HG03175 (cell line): ENCODE measurements around the gene TTC27.
"Not testable (repeated sequence)": the region's sequence is repeated elsewhere in the genome, so short reads cannot be mapped to it uniquely, and the experiment has no call there.

ENCODE experiments used
- ATAC-seq: cut with Tn5 transposase; IDR thresholded peaks from one replicate; pipeline ENCODE4 v1.9.1; 2021; ENCODE audit warnings: mild to moderate bottlenecking, moderate library complexity; ENCODE audit not compliant: unreplicated experiment

The TTC27 gene

DNA sequence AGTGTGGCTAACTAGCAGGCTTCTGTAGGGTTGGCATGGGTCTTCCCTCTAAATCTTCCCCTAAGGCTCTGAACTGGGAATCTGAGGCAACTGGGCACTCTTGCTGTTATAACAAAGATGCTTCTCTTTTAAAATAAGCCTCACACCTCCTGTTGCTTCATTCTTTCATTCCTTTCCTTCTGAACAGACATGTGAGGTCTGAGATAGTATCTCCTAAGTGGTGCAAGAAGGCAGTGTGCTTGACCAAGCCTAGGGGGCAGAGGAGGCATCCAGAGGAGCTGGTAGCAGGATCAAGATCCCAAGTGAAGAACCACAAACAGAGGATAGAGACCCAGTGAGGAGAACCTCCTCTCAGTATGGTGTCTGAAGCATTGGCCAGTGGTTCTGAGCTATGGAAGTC is 90.9 kb downstream of the TTC27 start:
- no peak for ATAC-seq

DNA sequence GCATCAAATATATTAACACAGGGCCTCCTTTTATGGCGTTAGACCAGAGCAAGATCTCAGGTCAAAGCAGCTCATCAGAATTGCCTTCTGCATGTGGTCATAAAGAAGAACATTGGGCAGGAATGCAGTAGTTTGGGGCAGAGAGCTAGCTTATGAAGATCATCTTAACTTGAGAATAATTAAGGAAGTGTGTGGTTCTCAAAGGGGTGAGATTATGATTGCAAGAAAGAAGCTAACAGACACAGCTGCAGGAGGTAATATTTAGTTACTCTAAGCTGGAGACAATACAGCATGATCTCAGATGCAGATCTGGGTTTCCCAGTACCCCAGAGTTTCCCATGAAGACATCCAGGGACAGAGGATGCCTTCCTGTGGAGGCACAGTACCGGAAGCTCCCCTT is 91.6 kb downstream of the TTC27 start:
- no peak for ATAC-seq

DNA sequence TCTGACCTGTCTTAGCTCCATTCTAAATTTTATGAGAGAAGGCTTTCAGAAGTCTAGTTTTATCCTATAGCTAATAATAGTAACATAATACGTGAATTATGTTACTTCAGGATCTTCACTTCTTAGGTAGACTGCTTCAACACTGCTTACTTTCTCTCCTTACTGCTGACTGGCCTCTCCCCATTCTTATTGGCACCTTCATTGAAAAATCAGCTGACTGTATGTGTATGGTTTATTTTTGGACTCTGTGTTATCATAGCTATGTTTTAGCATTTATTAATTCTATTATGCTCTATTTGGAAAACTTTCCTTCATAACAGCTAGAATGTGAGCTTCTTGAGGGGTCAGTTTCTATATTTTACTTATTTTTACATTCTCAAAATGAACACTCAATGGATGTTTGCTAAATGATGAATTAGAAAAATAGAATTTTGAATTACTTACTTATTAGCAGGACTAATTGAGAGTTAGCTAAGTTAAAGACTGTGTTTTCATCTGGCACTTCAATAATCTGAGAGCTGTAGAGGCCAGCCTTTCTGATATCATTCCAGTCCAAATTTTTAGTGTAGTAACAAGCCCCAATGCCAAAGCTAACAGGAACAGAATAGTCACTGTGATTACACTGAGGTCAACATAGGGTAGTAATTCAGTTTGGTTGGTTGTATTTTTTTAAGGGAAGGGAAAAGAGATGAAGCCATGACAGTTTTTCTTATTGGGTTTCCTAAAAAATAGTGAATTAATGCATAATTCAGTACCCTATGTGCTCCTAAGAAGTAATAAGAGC is 92.3 kb downstream of the TTC27 start:
- no peak for ATAC-seq

DNA sequence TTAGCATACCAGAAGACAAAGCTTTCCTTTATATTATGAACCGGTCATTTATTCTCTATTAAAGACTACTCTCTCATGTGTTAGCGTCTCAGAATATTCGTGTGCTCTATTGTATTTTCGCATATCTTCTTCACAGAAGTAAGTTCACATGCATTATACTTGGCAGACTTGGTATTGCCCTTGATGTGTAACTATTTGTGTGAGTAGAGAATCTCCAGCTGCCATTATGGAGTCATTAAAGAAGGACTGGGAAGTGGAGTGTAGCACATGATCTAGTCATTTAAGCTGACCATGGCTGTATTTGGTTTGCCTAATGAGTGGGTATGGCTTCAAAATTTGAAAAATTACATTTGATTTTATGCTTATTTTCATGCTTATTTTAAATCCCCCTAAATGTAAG is 92.9 kb downstream of the TTC27 start:
- no peak for ATAC-seq

DNA sequence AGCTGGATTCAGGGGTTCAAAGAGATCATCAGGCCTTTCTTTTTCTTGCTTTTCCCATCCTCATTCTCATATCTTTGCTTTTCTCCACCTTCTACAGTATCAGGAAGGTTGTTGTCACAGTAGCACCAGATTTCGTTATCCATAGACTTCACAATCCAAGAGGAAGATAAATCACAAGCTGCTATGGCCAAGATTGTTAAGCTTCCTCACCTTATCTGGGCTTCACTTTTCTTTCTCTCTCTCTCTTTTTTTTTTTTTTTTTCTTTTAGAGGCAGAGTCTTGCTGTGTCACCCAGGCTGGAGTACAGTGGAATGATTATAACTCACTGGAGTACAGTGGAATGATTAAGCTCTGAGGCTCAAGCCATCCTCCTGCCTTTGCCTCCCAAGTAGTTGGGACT is 93.5 kb downstream of the TTC27 start:
- ATAC-seq: no peak

DNA sequence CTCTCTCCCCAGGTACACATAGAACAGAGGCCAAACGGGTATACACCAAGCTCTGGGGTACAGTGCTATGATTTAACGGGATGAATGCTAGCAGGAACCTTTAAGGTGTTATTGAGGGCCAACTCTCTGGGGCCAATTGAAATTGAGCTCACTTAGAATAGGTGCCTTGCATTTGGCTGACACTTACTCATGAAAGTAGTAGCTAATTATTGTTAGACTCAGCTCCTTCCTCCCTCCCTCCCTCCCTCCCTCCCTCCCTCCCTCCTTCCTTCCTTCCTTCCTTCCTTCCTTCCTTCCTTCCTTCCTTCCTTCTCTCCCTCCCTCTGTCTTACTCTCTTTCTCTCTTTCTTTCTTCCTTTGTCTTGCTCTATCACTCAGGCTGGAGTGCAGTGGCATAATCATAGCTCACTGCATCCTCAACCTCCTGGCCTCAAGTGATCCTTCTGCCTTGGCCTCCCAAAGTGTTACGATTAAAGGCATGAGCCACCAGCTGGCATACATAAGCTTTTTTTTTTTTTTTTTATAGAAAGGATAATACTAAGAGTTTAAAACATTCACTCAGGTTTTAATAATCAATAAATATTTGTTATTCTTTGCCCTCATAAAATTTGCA is 95.7 kb downstream of the TTC27 start:
- no peak for ATAC-seq

GRCh38 chr2:32726678-32727077 is 98.8 kb downstream of the TTC27 start:
- not testable (repeated sequence) for ATAC-seq

GRCh38 chr2:32727157-32727556 is 99.3 kb downstream of the TTC27 start:
- no peak for ATAC-seq

GRCh38 chr2:32730958-32731357 is 103.1 kb downstream of the TTC27 start:
- ATAC-seq: not testable (repeated sequence)

GRCh38 chr2:32732120-32732519 is 104.3 kb downstream of the TTC27 start:
- no peak for ATAC-seq

- ATAC-seq: no peak
Observed at GRCh38 chr2:32732912-32733472, 105.1 kb downstream of the TTC27 start.

DNA sequence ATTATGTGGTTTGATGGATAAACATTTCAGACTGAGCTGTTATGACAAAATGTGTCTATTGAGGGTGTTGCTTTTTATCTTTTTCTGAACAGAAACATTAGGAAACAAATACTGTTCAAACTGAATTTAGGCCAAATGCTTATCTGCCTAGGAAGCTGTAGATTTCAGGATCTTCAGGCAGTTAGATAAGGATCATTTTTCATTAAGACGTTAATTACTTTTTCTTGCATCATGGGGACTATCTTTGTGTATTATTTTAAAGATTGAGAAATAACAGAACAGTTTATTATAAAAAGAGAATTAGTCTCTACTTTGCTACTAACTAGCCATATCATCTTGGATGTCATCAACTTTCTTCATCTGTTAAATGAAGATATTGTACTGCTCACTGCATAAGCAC is 107.5 kb downstream of the TTC27 start:
- no peak for ATAC-seq

GRCh38 chr2:32738939-32739338 is 111.1 kb downstream of the TTC27 start:
- no peak for ATAC-seq

DNA sequence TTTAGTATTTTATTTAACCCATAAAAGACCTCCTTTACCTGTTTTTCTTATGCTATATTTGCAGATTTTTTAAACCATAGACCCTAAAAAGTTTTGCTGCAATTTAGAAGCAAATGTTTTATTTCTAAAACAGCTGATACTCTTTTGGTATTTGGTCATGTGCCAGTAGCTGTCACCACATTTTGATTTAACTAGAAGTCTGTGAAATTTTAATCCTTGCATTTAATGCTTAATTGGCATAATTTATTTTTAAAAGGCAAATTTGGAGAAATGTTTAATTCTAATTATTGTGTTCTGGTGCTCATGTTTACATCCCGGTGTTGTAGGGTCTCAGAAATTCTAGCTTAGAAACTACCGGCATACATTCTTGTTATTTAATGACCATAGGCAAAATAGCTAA is 111.8 kb downstream of the TTC27 start:
- ATAC-seq: no peak

- ATAC-seq: no peak
Observed at GRCh38 chr2:32741575-32741974, 113.7 kb downstream of the TTC27 start.

- ATAC-seq: no peak
Observed at GRCh38 chr2:32742376-32742775, 114.5 kb downstream of the TTC27 start.

DNA sequence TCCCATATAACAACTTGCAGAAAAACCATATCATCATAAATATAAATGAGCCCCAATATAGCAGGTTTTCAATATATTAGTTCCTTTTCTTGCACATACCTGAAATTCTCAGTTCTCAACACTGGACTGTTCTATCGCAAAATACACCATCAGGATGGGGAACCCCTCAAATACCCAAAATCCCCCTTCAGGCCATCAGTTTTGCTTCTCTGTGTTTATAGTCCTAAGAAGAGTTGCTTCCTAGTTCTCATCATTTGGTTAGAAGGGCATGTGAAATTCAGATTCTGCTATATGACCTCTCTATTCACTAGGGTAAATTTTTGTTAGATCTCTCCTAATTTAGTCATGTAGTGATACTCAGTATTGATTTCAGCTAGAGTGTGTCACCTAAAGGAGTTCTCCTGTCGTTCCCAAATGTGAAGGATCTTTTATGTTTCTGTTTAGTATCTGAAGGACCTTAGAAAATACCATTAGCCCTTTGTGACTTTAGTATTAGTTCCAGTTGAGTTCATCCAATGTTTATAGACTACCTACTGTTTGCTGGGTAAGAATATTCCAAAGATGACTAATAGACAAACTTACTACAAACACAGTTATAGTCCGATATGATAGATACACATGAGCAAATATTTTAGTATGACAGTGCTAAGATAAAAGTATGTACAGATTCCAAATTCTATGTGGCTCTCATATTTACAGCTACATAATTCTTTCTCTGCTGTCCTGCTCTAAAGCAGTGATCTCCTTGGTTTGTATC is 115.8 kb downstream of the TTC27 start:
- ATAC-seq: no peak

DNA sequence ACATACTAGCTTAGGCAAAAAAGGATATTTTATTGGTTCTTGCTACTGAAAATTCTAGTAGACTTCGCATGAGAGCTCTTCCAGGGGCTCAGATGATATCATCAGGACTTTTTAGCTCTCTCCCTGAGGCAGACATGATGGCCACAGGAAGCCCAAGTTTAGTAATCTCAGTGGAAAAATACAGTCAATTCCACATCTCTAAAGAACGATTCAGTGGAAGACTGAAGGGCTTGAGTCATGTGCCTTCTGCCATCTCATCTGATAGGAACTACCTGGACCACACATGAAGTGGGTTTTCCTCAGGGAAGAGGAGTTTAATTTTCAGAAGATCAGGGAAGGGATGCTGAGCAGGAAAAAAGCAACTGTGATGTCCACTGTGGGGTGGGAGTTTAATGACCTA is 117.3 kb downstream of the TTC27 start:
- no peak for ATAC-seq

- ATAC-seq: no peak
Observed at GRCh38 chr2:32745675-32746074, 117.8 kb downstream of the TTC27 start.

DNA sequence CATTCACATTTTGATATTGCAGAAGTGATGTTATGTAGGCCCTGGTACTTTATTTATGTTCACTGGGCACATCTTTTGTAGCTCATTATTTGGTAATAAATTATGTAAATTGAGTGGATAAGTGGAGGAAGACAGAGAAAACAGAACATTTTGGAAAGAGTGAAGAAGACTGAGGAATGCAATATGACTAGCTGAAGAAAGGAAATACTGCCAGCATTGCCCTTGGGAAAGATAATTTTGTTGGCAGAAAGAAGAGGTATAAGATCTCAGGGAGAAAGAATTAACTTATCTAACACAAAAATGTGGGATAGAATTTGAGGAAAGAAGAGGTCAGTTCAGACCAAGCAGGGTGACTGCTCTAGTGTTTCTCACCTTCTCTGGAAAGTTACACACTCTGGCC is 118.8 kb downstream of the TTC27 start:
- no peak for ATAC-seq

GRCh38 chr2:32748158-32748557 is 120.3 kb downstream of the TTC27 start:
- ATAC-seq: no peak

GRCh38 chr2:32750880-32751279 is 123.0 kb downstream of the TTC27 start:
- ATAC-seq: no peak
